ENCODE measurements around the gene TMEM229A. TPM values are rescaled to one million over a fixed set of nuclear protein-coding genes. Genes with fewer than 3 reads are reported as not detected.

Gene TMEM229A
- total RNA-seq, 1 experiment from 2014 or later, result not detected

DNA sequence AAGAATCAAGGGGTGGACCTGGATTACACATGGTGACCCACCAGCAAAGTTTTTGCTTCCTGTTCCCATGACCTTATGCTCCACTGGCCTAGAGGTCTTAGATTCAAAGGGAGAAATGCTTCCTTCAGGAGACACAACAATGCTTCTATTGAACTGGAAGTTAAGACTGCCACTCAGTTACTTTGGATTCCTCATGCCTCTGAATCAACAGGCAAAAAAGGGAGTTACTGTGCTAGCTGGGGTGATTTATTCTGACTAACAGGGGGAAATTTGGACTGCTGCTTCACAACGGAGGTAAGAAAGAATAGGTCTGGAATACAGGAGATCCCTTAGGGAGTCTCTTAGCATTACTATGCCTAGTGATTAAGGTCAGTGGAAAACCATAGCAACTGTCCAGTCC is 10.3 kb downstream of the TMEM229A start:
- no peak overlapping the region for H3K4me3 ChIP-seq
- ChIA-PET CTCF (no interaction called here), POLR2A (ENCODE audit: unreplicated experiment) (no interaction called here)
- no TSS peak for BruUV-seq (replicated peaks)
- no peaks in the 10 kb centered on the region for H3K9me3 ChIP-seq (ENCODE audit: insufficient read depth, low read depth)
- TF ChIP-seq, protein P1, sequence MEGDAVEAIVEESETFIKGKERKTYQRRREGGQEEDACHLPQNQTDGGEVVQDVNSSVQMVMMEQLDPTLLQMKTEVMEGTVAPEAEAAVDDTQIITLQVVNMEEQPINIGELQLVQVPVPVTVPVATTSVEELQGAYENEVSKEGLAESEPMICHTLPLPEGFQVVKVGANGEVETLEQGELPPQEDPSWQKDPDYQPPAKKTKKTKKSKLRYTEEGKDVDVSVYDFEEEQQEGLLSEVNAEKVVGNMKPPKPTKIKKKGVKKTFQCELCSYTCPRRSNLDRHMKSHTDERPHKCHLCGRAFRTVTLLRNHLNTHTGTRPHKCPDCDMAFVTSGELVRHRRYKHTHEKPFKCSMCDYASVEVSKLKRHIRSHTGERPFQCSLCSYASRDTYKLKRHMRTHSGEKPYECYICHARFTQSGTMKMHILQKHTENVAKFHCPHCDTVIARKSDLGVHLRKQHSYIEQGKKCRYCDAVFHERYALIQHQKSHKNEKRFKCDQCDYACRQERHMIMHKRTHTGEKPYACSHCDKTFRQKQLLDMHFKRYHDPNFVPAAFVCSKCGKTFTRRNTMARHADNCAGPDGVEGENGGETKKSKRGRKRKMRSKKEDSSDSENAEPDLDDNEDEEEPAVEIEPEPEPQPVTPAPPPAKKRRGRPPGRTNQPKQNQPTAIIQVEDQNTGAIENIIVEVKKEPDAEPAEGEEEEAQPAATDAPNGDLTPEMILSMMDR (conservative IDR thresholded peaks at IDR 0.05), result no peak
- no peak for TF ChIP-seq EZH2 (IDR thresholded peaks at IDR 0.05; ENCODE audit: low read depth)
- no peak overlapping the region for H3K4me2 ChIP-seq
- no peaks in the 10 kb centered on the region for H3K27me3 ChIP-seq (ENCODE audit: insufficient read depth, low read depth)
- H3K9me2 ChIP-seq (ENCODE audit: insufficient read depth), result no peaks in the 10 kb centered on the region
- H3K36me3 ChIP-seq (ENCODE audit: low read depth), result no peaks in the 10 kb centered on the region
- H3F3A ChIP-seq (ENCODE audit: insufficient read depth, low read depth), result no peaks in the 10 kb centered on the region
- no peak for DNase-seq
- H4K20me1 ChIP-seq (ENCODE audit: insufficient read depth), result no peaks in the 10 kb centered on the region
- no peaks in the 10 kb centered on the region for H3K79me2 ChIP-seq (ENCODE audit: low read depth)
- intact Hi-C loops (cut with micrococcal nuclease; ENCODE audit: unreplicated experiment), result no loop called here
- H3K4me1 ChIP-seq (replicated peaks; ENCODE audit: insufficient read depth), result no peaks in the 10 kb centered on the region
- no peak overlapping the region for H2AFZ ChIP-seq
- no peak overlapping the region for H3K27ac ChIP-seq

DNA sequence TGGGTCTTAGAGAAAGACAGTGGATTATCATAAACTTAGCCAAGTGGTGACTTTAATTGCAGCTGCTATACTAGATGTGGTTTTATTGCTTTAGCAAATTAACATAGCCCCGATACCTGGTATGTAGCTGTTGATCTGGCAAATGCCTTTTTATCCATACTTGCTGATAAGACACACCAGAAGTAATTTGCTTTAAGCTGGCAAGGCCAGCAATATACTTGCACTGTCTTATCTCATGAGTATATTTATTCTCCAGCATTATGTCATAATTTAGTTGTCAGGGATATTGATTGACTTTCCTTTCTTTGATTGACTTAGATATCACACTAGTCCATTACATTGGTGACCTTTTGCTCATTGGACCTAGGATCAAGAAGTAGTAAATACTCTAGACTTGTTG is 12.8 kb downstream of the TMEM229A start:
- no peaks in the 10 kb centered on the region for H3K27me3 ChIP-seq (ENCODE audit: insufficient read depth, low read depth)
- H2AFZ ChIP-seq, result no peak overlapping the region
- no TSS peak for BruUV-seq (replicated peaks)
- DNase-seq, result no peak
- no peak overlapping the region for H3K4me3 ChIP-seq
- intact Hi-C loops (cut with micrococcal nuclease; ENCODE audit: unreplicated experiment), result no loop called here
- no peak overlapping the region for H3K27ac ChIP-seq
- H3K4me2 ChIP-seq, result no peak overlapping the region
- no peaks in the 10 kb centered on the region for H3K79me2 ChIP-seq (ENCODE audit: low read depth)
- no peaks in the 10 kb centered on the region for H3K36me3 ChIP-seq (ENCODE audit: low read depth)
- no peaks in the 10 kb centered on the region for H3K9me2 ChIP-seq (ENCODE audit: insufficient read depth)
- POLR2A ChIA-PET (ENCODE audit: unreplicated experiment), result no interaction called here
- no peaks in the 10 kb centered on the region for H4K20me1 ChIP-seq (ENCODE audit: insufficient read depth)
- CTCF ChIA-PET, result no interaction called here
- TF ChIP-seq, protein P1 (conservative IDR thresholded peaks at IDR 0.05), result no peak
- TF ChIP-seq EZH2 (IDR thresholded peaks at IDR 0.05; ENCODE audit: low read depth), result no peak
- no peaks in the 10 kb centered on the region for H3F3A ChIP-seq (ENCODE audit: insufficient read depth, low read depth)
- H3K9me3 ChIP-seq (ENCODE audit: insufficient read depth, low read depth), result no peaks in the 10 kb centered on the region
- no peaks in the 10 kb centered on the region for H3K4me1 ChIP-seq (replicated peaks; ENCODE audit: insufficient read depth)

DNA sequence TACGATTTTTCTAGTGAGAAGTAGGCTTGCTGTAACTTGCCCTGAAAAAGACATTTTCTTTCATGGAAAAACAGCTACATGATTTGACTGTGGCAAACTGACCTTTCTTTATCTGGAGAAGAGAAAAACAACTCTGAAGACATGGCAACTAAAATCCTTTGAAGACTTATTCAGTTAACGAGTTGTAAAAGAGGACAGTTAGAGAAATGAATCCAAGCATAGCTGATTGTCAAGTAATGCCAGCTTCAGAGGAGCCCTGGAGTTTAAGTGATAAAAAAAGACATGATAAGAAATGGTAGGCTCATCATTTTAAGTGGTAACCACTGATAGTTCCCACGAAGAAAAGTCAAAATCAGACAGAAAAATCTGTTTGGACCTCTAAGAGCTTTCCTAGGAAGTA is 19.6 kb downstream of the TMEM229A start:
- H3K4me3 ChIP-seq, result no peak overlapping the region
- H3K9me3 ChIP-seq (ENCODE audit: insufficient read depth, low read depth), result no peaks in the 10 kb centered on the region
- H3K27ac ChIP-seq, result no peak overlapping the region
- H3K9me2 ChIP-seq (ENCODE audit: insufficient read depth), result no peaks in the 10 kb centered on the region
- POLR2A ChIA-PET (ENCODE audit: unreplicated experiment), result no interaction called here
- TF ChIP-seq, protein P1 (conservative IDR thresholded peaks at IDR 0.05), result no peak
- no peak for TF ChIP-seq EZH2 (IDR thresholded peaks at IDR 0.05; ENCODE audit: low read depth)
- intact Hi-C loops (cut with micrococcal nuclease; ENCODE audit: unreplicated experiment), result no loop called here
- H3K4me1 ChIP-seq (replicated peaks; ENCODE audit: insufficient read depth), result no peaks in the 10 kb centered on the region
- DNase-seq, result no peak
- no peak overlapping the region for H2AFZ ChIP-seq
- no peaks in the 10 kb centered on the region for H3K27me3 ChIP-seq (ENCODE audit: insufficient read depth, low read depth)
- no peaks in the 10 kb centered on the region for H4K20me1 ChIP-seq (ENCODE audit: insufficient read depth)
- no TSS peak for BruUV-seq (replicated peaks)
- H3K79me2 ChIP-seq (ENCODE audit: low read depth), result no peaks in the 10 kb centered on the region
- no peaks in the 10 kb centered on the region for H3F3A ChIP-seq (ENCODE audit: insufficient read depth, low read depth)
- CTCF ChIA-PET, result no interaction called here
- H3K36me3 ChIP-seq (ENCODE audit: low read depth), result no peaks in the 10 kb centered on the region
- no peak overlapping the region for H3K4me2 ChIP-seq
